NB4 (cell line): ENCODE measurements around the gene IZUMO2.

ENCODE experiments used
- DNase-seq: peaks from one replicate; pipeline ENCODE4 v3.0.0; 2010; ENCODE audit warnings: low read depth
- H3K4me3 ChIP-seq: one replicate; pipeline ENCODE4 v1.5.1; 2011; ENCODE audit warnings: mild to moderate bottlenecking, low read depth, low read length, moderate library complexity
- MYC ChIP-seq: IDR thresholded peaks from 2 replicates; pipeline ENCODE4 v1.6.1; 2011; ENCODE audit warnings: low read depth, low read length
- POLR2A ChIP-seq: IDR thresholded peaks from 2 replicates; pipeline ENCODE4 v1.6.1; 2011; ENCODE audit warnings: mild to moderate bottlenecking; ENCODE audit not compliant: insufficient read length; ENCODE audit errors: extremely low read depth
- TF ChIP-seq, protein P1 (sequence below): IDR thresholded peaks from 2 replicates; pipeline ENCODE4 v1.6.1; 2011; ENCODE audit warnings: low read depth, low read length
- TF ChIP-seq, protein P2 (sequence below): IDR thresholded peaks from one replicate; pipeline ENCODE4 v1.5.1; 2012; ENCODE audit warnings: low read depth, low read length

Gene IZUMO2

DNA sequence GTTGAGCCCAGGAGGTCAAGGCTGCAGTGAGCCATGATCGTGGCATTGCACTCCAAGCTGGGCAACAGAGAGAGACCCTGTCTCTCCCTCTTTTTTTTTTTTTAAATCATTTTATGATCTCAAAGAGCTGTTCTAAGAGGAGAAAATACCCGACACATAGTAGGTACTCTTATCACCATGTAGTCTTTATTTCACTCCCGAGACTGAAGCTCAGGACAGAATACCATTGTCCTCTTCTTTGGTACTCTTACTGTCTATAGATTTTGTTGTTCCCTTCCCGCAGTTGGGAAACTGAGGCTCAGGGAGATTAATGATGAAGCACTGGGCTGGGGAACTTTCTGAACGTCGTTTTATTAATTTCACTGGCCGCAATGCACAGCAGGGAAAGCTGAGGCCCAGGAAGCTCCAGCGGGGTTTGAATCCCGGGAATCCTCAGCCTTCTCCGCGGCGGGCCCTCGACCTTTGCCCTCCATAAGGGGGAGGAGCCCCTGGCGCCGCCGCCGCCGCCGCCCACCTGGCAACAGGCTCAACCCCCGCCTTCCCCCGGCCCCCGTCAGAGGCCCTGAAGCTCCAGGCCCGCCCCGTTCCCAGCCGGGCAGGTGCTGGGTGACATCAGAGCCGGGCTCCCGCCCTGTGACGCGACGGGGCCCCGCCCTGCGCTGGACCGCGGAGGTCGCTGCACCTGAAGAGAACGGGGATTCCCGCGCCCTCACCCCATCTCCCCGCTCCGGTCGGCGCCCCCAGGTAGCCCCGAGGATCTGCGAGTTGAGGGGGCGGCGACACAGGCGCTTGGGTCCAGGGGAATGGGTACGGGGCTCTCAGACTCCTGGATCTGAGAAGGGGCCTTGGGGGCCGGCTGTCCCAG is 42.0 kb upstream of the IZUMO2 start:
- DNase-seq: no peak
- TF ChIP-seq, protein P1, sequence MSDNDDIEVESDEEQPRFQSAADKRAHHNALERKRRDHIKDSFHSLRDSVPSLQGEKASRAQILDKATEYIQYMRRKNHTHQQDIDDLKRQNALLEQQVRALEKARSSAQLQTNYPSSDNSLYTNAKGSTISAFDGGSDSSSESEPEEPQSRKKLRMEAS: no peak
- TF ChIP-seq MYC (no peak), POLR2A (no peak)
- TF ChIP-seq, protein P2, sequence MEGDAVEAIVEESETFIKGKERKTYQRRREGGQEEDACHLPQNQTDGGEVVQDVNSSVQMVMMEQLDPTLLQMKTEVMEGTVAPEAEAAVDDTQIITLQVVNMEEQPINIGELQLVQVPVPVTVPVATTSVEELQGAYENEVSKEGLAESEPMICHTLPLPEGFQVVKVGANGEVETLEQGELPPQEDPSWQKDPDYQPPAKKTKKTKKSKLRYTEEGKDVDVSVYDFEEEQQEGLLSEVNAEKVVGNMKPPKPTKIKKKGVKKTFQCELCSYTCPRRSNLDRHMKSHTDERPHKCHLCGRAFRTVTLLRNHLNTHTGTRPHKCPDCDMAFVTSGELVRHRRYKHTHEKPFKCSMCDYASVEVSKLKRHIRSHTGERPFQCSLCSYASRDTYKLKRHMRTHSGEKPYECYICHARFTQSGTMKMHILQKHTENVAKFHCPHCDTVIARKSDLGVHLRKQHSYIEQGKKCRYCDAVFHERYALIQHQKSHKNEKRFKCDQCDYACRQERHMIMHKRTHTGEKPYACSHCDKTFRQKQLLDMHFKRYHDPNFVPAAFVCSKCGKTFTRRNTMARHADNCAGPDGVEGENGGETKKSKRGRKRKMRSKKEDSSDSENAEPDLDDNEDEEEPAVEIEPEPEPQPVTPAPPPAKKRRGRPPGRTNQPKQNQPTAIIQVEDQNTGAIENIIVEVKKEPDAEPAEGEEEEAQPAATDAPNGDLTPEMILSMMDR: no peak
- H3K4me3 ChIP-seq: no peak overlapping the region

DNA sequence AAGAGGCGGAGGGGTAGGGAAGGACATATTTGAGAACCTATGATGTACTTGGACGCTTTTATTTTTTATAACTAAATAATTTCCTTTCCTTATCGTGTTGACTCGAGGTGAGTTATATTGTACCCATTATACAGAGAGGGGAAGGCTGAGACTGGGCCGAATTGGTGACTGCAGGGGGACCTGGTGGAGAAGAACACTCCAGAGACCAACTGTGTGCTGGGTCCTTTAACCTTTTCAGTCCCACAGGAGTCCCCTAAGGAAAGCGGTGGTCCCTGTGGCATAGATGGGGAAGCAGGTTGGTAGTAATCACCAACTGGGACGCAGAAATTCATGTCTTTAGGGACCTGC is 41.0 kb upstream of the IZUMO2 start:
- no peak for TF ChIP-seq MYC
- TF ChIP-seq, protein P2: no peak
- H3K4me3 ChIP-seq: no peak overlapping the region
- no peak for DNase-seq

DNA sequence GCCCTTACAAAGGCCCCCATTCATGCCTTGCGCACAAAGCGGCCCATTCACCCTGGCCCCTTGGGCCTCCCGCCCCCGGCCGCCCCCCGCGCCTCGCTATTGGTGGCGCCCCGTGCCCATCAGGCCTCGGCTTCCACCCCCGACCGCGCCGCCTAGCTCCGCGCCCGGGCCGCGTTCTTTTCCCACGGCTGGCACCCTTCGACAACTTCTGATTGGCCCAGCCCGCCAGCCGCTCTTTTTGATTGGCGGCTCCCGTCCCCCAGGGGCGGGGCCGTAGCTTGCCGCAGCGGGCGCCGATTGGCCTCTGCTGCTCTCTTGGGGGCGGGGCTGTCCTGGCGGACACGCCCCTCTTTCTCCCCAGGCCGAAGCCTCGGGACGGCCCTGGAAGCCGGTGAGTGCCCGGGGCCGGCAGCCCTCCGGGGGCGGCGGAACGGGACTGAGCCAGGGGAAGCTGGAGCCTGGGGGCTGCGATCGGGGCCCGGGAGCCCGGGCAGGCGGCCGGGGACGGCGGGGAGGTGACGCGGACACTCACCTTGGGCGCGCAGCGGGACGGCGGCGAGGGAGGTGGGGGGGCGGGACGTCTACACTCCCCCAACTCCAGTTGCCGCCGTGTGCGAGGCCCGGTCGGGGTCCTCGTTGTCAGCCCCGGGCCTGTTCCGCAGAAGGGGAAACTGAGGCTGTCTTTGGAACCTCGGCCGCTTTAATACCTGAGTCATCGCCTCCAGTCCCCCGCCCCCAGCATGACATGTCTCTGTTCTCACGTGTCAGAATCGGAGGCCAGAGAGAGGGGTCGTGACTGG is 40.4 kb upstream of the IZUMO2 start, which contains the start of gene MYH14:
MYH14 (plus strand) TSS at position 342 of the 800 bp plus-strand sequence. CDS start 6,744 bp downstream, outside the sequence.
- TF ChIP-seq, protein P1: no peak
- no peak within 1 kb of the TSS for H3K4me3 ChIP-seq
- no peak for DNase-seq

DNA sequence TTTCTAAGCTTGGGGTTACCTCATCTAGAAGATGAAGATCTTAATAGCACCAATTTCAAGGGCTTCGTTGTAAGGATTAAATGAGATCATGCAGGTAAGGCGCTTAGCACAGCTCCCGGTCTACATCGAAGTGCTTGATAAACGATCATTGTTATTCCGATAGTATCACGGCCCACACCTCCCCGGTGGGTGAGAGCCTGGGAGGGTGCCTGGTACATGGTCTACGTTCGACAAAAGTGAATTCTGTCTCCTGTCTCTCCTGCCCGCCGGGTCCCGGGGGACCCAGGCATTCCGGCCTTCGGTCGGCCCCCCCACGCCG is 39.8 kb upstream of the IZUMO2 start:
- no peak overlapping the region for H3K4me3 ChIP-seq
- TF ChIP-seq POLR2A: no peak
- TF ChIP-seq, protein P2: no peak
- no peak for TF ChIP-seq MYC
- TF ChIP-seq, protein P1: no peak
- DNase-seq: no peak

DNA sequence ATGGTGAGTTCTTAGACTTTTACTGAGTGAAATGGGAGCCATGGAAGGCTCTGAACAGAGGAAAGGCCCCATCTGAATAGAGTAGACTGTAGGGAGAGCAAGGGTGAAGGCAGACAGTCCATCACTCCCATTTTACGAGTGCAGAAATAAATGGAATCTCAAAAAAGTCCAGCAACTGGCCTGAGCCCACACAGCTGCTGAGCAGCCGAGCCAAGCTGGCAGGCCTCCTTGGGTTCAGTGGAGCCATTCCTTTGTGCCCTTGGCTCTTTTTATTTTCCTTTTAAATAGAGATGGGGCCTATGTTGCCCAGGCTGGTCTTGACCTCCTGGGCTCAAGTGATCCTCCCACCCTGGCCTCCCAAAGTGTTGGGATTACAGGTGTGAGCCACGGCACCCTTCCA is 39.3 kb upstream of the IZUMO2 start:
- H3K4me3 ChIP-seq: no peak overlapping the region

DNA sequence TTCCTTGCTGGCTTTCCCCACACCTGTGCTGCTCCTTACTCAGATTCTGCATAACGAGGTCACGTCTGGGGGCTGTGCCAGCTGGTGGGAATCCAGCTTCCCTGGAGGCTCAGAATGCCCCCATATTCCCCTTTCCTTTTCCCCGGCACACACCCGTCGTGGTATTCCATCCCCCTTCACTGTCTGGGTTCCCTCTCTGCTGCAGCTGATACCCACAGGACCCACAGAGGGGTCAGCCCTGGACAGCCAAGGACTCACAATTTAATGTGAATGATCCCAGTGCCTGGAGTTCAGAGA is 36.1 kb upstream of the IZUMO2 start:
- TF ChIP-seq, protein P1: no peak
- TF ChIP-seq POLR2A (no peak), MYC (no peak)
- TF ChIP-seq, protein P2: no peak
- no peak for DNase-seq
- no peak overlapping the region for H3K4me3 ChIP-seq

More for the DNA sequence above, 39.3 kb upstream of the IZUMO2 start:
- TF ChIP-seq, protein P2: no peak
- TF ChIP-seq, protein P1: no peak
- no peak for TF ChIP-seq POLR2A
- no peak for TF ChIP-seq MYC
- DNase-seq: no peak
